IMR-90 (cell line): ENCODE measurements around the gene PRDM10. TPM values are rescaled to one million over a fixed set of nuclear protein-coding genes. Genes with fewer than 3 reads are reported as not detected.

ENCODE experiments used
- ATAC-seq: fragments of 200-7000 bp; cut with Tn5 transposase; 2 replicates; pipeline ENCODE4 v1.9.1; 2020; ENCODE audit warnings: low read depth, mild to moderate bottlenecking, moderate library complexity
- BruUV-seq: library from RNA; stranded (reverse); fragments of 400-500 nt; replicated peaks from 2 replicates; lab custom pipeline; 2021; lab: Mats Ljungman, UMichigan
- CTCF ChIA-PET: fragments of 300-600 bp; formaldehyde crosslinking; extraction: SDS; loops from one replicate; lab custom pipeline; 2021; ENCODE audit warnings: antibody characterized with exemption; lab: Yijun Ruan, JAX
- POLR2A ChIA-PET: fragments of 300-600 bp; sonication (Branson Sonifier 250); formaldehyde crosslinking; loops from one replicate; lab custom pipeline; 2022; ENCODE audit warnings: antibody characterized with exemption; ENCODE audit not compliant: unreplicated experiment; lab: Charles Lee
- DNase-seq: peaks from one replicate; pipeline ENCODE4 v3.0.0; 2013
- H2AFZ ChIP-seq: replicated peaks from 2 replicates; pipeline ENCODE3; 2013; ENCODE audit warnings: low read length, mild to moderate bottlenecking; ENCODE audit not compliant: poor library complexity
- H2AK5ac ChIP-seq: 2 replicates; pipeline ENCODE4 v1.6.1; 2013; ENCODE audit warnings: low read depth, low read length, inconsistent platforms
- H2AK9ac ChIP-seq: replicated peaks from 2 replicates; pipeline ENCODE3; 2013; ENCODE audit warnings: mild to moderate bottlenecking, low read depth, low read length, moderate library complexity; ENCODE audit not compliant: poor library complexity
- H2BK120ac ChIP-seq: 2 replicates; pipeline ENCODE4 v1.6.1; 2013; ENCODE audit warnings: low read depth, low read length, inconsistent platforms
- H2BK15ac ChIP-seq: 3 replicates; pipeline ENCODE4 v1.6.1; 2013; ENCODE audit warnings: low read depth, low read length, inconsistent platforms
- H2BK20ac ChIP-seq: 2 replicates; pipeline ENCODE4 v1.6.1; 2013; ENCODE audit warnings: low read depth, mild to moderate bottlenecking, inconsistent platforms, low read length, moderate library complexity
- H2BK5ac ChIP-seq: 2 replicates; pipeline ENCODE4 v1.6.1; 2013; ENCODE audit warnings: mild to moderate bottlenecking, low read depth, low read length, inconsistent platforms; ENCODE audit not compliant: poor library complexity, severe bottlenecking
- H3K14ac ChIP-seq: replicated peaks from 2 replicates; pipeline ENCODE4 v1.6.1; 2013; ENCODE audit warnings: low read depth, low read length, inconsistent platforms
- H3K18ac ChIP-seq: 2 replicates; pipeline ENCODE4 v1.6.1; 2013; ENCODE audit warnings: low read depth, low read length, control low read depth
- H3K23ac ChIP-seq: 2 replicates; pipeline ENCODE4 v1.6.1; 2013; ENCODE audit warnings: low read depth, low read length, inconsistent platforms
- H3K27ac ChIP-seq: 2 replicates; pipeline ENCODE4 v1.5.1; 2013; ENCODE audit warnings: mild to moderate bottlenecking, control low read depth, low read length; ENCODE audit not compliant: insufficient read depth
- H3K27me3 ChIP-seq: 2 replicates; pipeline ENCODE4 v1.6.1; 2013; ENCODE audit warnings: low read length; ENCODE audit not compliant: control insufficient read depth, insufficient read depth
- H3K36me3 ChIP-seq: 2 replicates; pipeline ENCODE4 v1.6.1; 2013; ENCODE audit warnings: low read length, mixed read lengths; ENCODE audit not compliant: control insufficient read depth, insufficient read depth
- H3K4ac ChIP-seq: 2 replicates; pipeline ENCODE4 v1.6.1; 2013; ENCODE audit warnings: low read depth, low read length, inconsistent platforms
- H3K4me1 ChIP-seq: 2 replicates; pipeline ENCODE4 v1.6.1; 2013; ENCODE audit warnings: low read length, mixed read lengths; ENCODE audit not compliant: control insufficient read depth, insufficient read depth
- H3K4me2 ChIP-seq: 2 replicates; pipeline ENCODE4 v1.6.1; 2013; ENCODE audit warnings: low read depth, mild to moderate bottlenecking, control low read depth, low read length, moderate library complexity
- H3K4me3 ChIP-seq: 2 replicates; pipeline ENCODE4 v1.5.1; 2013; ENCODE audit warnings: low read depth, mild to moderate bottlenecking, control low read depth, low read length, moderate library complexity; ENCODE audit not compliant: insufficient read depth
- H3K56ac ChIP-seq: 2 replicates; pipeline ENCODE4 v1.6.1; 2013; ENCODE audit warnings: low read length, inconsistent platforms; ENCODE audit not compliant: insufficient read depth; ENCODE audit errors: extremely low read depth
- H3K79me1 ChIP-seq, 2 experiments: 2 replicates each; pipeline ENCODE4 v1.6.1; 2013; ENCODE audit warnings: low read length in 2 of 2, inconsistent platforms in 1 of 2, low read depth in 1 of 2
- H3K9ac ChIP-seq: 2 replicates; pipeline ENCODE4 v1.6.1; 2013; ENCODE audit warnings: low read depth, low read length, control low read depth
- H3K9me1 ChIP-seq: 2 replicates; pipeline ENCODE4 v1.6.1; 2013; ENCODE audit warnings: low read length, inconsistent platforms; ENCODE audit not compliant: insufficient read depth
- H3K9me3 ChIP-seq: 2 replicates; pipeline ENCODE4 v1.6.1; 2013; ENCODE audit warnings: low read length; ENCODE audit not compliant: control insufficient read depth, insufficient read depth
- H4K20me1 ChIP-seq: 2 replicates; pipeline ENCODE4 v1.6.1; 2013; ENCODE audit warnings: low read length, inconsistent platforms; ENCODE audit not compliant: insufficient read depth
- H4K5ac ChIP-seq: 2 replicates; pipeline ENCODE4 v1.6.1; 2013; ENCODE audit warnings: mild to moderate bottlenecking, low read depth, low read length, control low read depth
- H4K8ac ChIP-seq, 2 experiments: 2 replicates each; pipeline ENCODE4 v1.6.1; 2013; ENCODE audit warnings: low read depth in 2 of 2, low read length in 2 of 2, control low read depth in 1 of 2, inconsistent platforms in 1 of 2
- H4K91ac ChIP-seq: 2 replicates; pipeline ENCODE4 v1.6.1; 2013; ENCODE audit warnings: low read depth, low read length, inconsistent platforms; ENCODE audit not compliant: insufficient read depth
- BHLHE40 ChIP-seq: fragments of 150-350 bp; IDR thresholded peaks from 2 replicates; pipeline ENCODE4 v1.6.1; 2016; ENCODE audit warnings: mild to moderate bottlenecking, low read depth, low read length
- CEBPB ChIP-seq: IDR thresholded peaks from 2 replicates; pipeline ENCODE4 v1.6.1; 2012; ENCODE audit warnings: low read depth, low read length, improper control_type of control experiment
- CHD1 ChIP-seq: IDR thresholded peaks from 2 replicates; pipeline ENCODE4 v1.6.1; 2012; ENCODE audit warnings: low read depth, low read length, improper control_type of control experiment
- CTCF ChIP-seq: conservative IDR thresholded peaks from 2 replicates; pipeline ENCODE4 v1.5.1; 2012; ENCODE audit warnings: mild to moderate bottlenecking, low read depth, low read length, improper control_type of control experiment
- ELK1 ChIP-seq: fragments of 150-350 bp; IDR thresholded peaks from 2 replicates; pipeline ENCODE4 v1.6.1; 2016; ENCODE audit warnings: low read depth, mild to moderate bottlenecking, low read length, moderate library complexity, borderline replicate concordance
- FOS ChIP-seq: fragments of 150-350 bp; IDR thresholded peaks from 2 replicates; pipeline ENCODE4 v1.6.1; 2016; ENCODE audit warnings: low read depth, low read length
- MAFK ChIP-seq: IDR thresholded peaks from 2 replicates; pipeline ENCODE4 v1.6.1; 2012; ENCODE audit warnings: low read depth, low read length, improper control_type of control experiment
- MAZ ChIP-seq: IDR thresholded peaks from 2 replicates; pipeline ENCODE4 v1.6.1; 2012; ENCODE audit warnings: low read depth, mild to moderate bottlenecking, low read length, improper control_type of control experiment, moderate library complexity, borderline replicate concordance
- NFE2L2 ChIP-seq: fragments of 150-350 bp; IDR thresholded peaks from 2 replicates; pipeline ENCODE4 v1.6.1; 2016; ENCODE audit warnings: low read depth, mild to moderate bottlenecking, low read length
- POLR2A ChIP-seq: IDR thresholded peaks from 2 replicates; pipeline ENCODE4 v1.6.1; 2012; ENCODE audit warnings: mild to moderate bottlenecking, low read depth, low read length
- RAD21 ChIP-seq: IDR thresholded peaks from 2 replicates; pipeline ENCODE4 v1.6.1; 2012; ENCODE audit warnings: low read length, improper control_type of control experiment
- RCOR1 ChIP-seq: IDR thresholded peaks from 2 replicates; pipeline ENCODE4 v1.6.1; 2012; ENCODE audit warnings: mild to moderate bottlenecking, low read length, improper control_type of control experiment; ENCODE audit not compliant: insufficient replicate concordance
- RFX5 ChIP-seq: IDR thresholded peaks from 2 replicates; pipeline ENCODE4 v1.8.0; 2012; ENCODE audit warnings: low read depth, mild to moderate bottlenecking, low read length, moderate library complexity
- SMC3 ChIP-seq: fragments of 150-350 bp; IDR thresholded peaks from 2 replicates; pipeline ENCODE4 v1.6.1; 2016; ENCODE audit warnings: low read depth, mild to moderate bottlenecking, antibody characterized with exemption, low read length, moderate library complexity
- USF2 ChIP-seq: fragments of 150-350 bp; IDR thresholded peaks from 2 replicates; pipeline ENCODE4 v1.6.1; 2017; ENCODE audit warnings: mild to moderate bottlenecking, antibody characterized with exemption, low read length, low read depth
- WGBS, 2 experiments: methylation state at CpG; one replicate each; pipeline versions ENCODE4 v1.1.5 to v1.1.7; 2013; ENCODE audit warnings: missing lambda C conversion rate in 2 of 2; ENCODE audit not compliant: insufficient read length in 1 of 2; ENCODE audit errors: extremely low coverage in 2 of 2; 5-methylcytosine and 5-hydroxymethylcytosine counted together
- dilution Hi-C: fragments of 300-500 bp; cut with HindIII; formaldehyde crosslinking; loops from one replicate; pipeline ENCODE4 v1.14.3; 2018; ENCODE audit warnings: low sequenced_read_pairs; ENCODE audit not compliant: unreplicated experiment
- in situ Hi-C: fragments of 300-500 bp; cut with MboI; formaldehyde crosslinking; loops from 3 replicates; pipeline ENCODE4 v1.14.3; 2019; ENCODE audit warnings: low sequenced_read_pairs, inconsistent platforms, mixed read lengths
- intact Hi-C: fragments of 100-400 bp; cut with micrococcal nuclease; formaldehyde crosslinking; loops from 2 replicates; pipeline ENCODE4 v1.10.0; 2022
- polyA plus RNA-seq, 3 experiments: library from polyadenylated mRNA; depleted of rRNA; stranded (reverse); fragments of >200 nt; gene quantifications; 2 replicates each; pipeline ENCODE4 v1.2.3, GENCODE V29; 2012; ENCODE audit warnings: low replicate concordance in 1 of 3
- total RNA-seq: library from RNA; depleted of rRNA; stranded (reverse); fragments of >200 nt; gene quantifications from 2 replicates; pipeline ENCODE4 v1.2.3, GENCODE V29; 2012

The PRDM10 gene
- total and polyA plus RNA-seq, 2 of the 4 experiments (the other 2 are of a cell fraction): 3.1 to 6.5 TPM

- Histone ChIP-seq H3K18ac (no peak overlapping the region), H2BK120ac (no peak overlapping the region), H2AFZ (no peak overlapping the region), H3K4me3 (no peak overlapping the region), H4K91ac (no peak overlapping the region), H3K4ac (no peak overlapping the region), H3K14ac (no peak overlapping the region), H3K4me1 (0 out of 2 replicates have a peak, but pooled peaks cover 1% of the 10 kb centered on the region), H3K27ac (no peak overlapping the region), H2BK15ac (no peak overlapping the region), H3K56ac (no peak overlapping the region), H2BK5ac (no peak overlapping the region), H3K9ac (no peak overlapping the region), H2AK9ac (no peak overlapping the region), H3K36me3 (peaks cover 3% of the 10 kb centered on the region; the same call in 1 of the 2 replicates), H2BK20ac (no peak overlapping the region), H3K27me3 (no peaks in the 10 kb centered on the region), H4K5ac (no peak overlapping the region), H4K8ac (no peak overlapping the region; a peak in 1 of 4 replicates), H3K9me3 (no peaks in the 10 kb centered on the region), H3K4me2 (0 out of 2 replicates have a peak overlapping the region, but pooled peaks have one; percentile 16), H3K23ac (no peak overlapping the region), H3K79me1 (peaks cover 5 to 43% of the 10 kb centered on the region in 2 experiments; a peak in 2 of 4 replicates), H4K20me1 (0 out of 2 replicates have a peak, but pooled peaks cover 6% of the 10 kb centered on the region), H3K9me1 (no peaks in the 10 kb centered on the region), H2AK5ac (no peak overlapping the region)
- DNase-seq: no peak
- in situ Hi-C loops: no loop called here
- intact Hi-C loops: loop anchor here (5.0 kb wide), 2 partner anchors 52 to 882 kb away; no protein-coding TSS in a partner anchor
- dilution Hi-C loops: no loop called here
- BruUV-seq: TSS peak; percentile 19
- ATAC-seq: no peak
- POLR2A ChIA-PET: no interaction called here
- CTCF ChIA-PET: no interaction called here
- WGBS, 2 experiments: 100% methylated on average over 3 of the region's 18 CpGs; no CpG with 5 or more reads in 1 of the 2 experiments
- TF ChIP-seq FOS (no peak), CTCF (no peak), ELK1 (no peak), RCOR1 (no peak), NFE2L2 (no peak), BHLHE40 (no peak), CHD1 (no peak), POLR2A (no peak), MAFK (no peak), MAZ (no peak), CEBPB (no peak), RFX5 (no peak), USF2 (no peak), RAD21 (no peak), SMC3 (no peak)
Observed at GRCh38 chr11:130000552-130001176, 2.0 kb downstream of the PRDM10 start.
